ENCODE results near the gene WDR82. TPM values are rescaled to one million over a fixed set of nuclear protein-coding genes. Genes with fewer than 3 reads are reported as not detected.

Gene WDR82
- total and polyA plus RNA-seq, 4 donors, result 27.9 to 72.4 (median 44.9) TPM

- no peak for DNase-seq
- no peak overlapping the region for H3K4me3 ChIP-seq (ENCODE audit: low read length in 2 of 2)
- no peaks in the 10 kb centered on the region for H3K27me3 ChIP-seq (ENCODE audit: control insufficient read depth in 1 of 2, insufficient read depth in 2 of 2, low read length in 1 of 2)
- H3K4me1 ChIP-seq (ENCODE audit: control insufficient read depth in 1 of 2, insufficient read depth in 2 of 2, low read length in 2 of 2), result no peaks in the 10 kb centered on the region
- ATAC-seq (ENCODE audit: low FRiP score), result no peak
- no peaks in the 10 kb centered on the region for H3K9me3 ChIP-seq (ENCODE audit: control insufficient read depth, low read length)
- 88 to 89% methylated on average over 33 to 34 of the region's 34 CpGs for WGBS, 2 donors
- H3K36me3 ChIP-seq (ENCODE audit: control insufficient read depth in 1 of 2, insufficient read depth in 2 of 2, low read length in 1 of 2), result no peaks in the 10 kb centered on the region
- intact Hi-C loops (cut with DNase I), result loop anchor here in 1 of 2 donors (5.0 kb wide), 1 partner anchor 226 kb away; the partner anchor contains the start of gene SEMA3G
- no peak overlapping the region for H3K27ac ChIP-seq (ENCODE audit: low read depth in 1 of 2, low read length in 2 of 2)
These were observed 56.7 kb downstream of the WDR82 start for GRCh38 chr3:52221563-52222318.

DNA sequence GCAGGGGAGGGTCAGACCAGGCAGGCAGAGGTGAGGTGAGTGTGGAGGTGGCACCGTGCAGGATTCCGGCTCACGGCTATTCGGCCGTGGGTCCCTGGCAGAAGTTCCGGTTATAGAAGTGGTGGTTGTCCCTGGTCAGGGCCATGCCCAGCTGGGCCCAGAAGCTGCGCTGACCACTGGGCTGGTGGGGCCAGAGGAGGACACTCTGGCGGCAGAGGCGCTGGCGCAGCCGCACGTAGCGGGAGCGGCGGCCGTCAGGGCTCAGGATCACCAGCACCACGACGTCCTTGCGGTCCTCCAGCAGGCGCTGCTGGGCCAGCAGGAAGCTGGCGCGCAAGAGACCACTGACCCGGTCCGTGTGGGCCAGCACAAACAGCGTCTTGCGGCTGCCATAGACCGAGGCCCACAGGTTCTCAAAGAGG, 57.3 kb downstream of the WDR82 start:
- DNase-seq, result no peak
- H3K27me3 ChIP-seq (ENCODE audit: control insufficient read depth in 1 of 2, insufficient read depth in 2 of 2, low read length in 1 of 2), result no peaks in the 10 kb centered on the region
- intact Hi-C loops (cut with DNase I), result loop anchor here in 1 of 2 donors (5.0 kb wide), 1 partner anchor 226 kb away; the partner anchor contains the start of gene SEMA3G
- no peak for ATAC-seq (ENCODE audit: low FRiP score)
- H3K4me1 ChIP-seq (ENCODE audit: control insufficient read depth in 1 of 2, insufficient read depth in 2 of 2, low read length in 2 of 2), result no peaks in the 10 kb centered on the region
- H3K4me3 ChIP-seq (ENCODE audit: low read length in 2 of 2), result no peak overlapping the region
- no peaks in the 10 kb centered on the region for H3K9me3 ChIP-seq (ENCODE audit: control insufficient read depth, low read length)
- no peak overlapping the region for H3K27ac ChIP-seq (ENCODE audit: low read depth in 1 of 2, low read length in 2 of 2)
- H3K36me3 ChIP-seq (ENCODE audit: control insufficient read depth in 1 of 2, insufficient read depth in 2 of 2, low read length in 1 of 2), result no peaks in the 10 kb centered on the region
- WGBS, 2 donors, result 95 to 96% methylated on average over 21 to 27 of the region's 27 CpGs

DNA sequence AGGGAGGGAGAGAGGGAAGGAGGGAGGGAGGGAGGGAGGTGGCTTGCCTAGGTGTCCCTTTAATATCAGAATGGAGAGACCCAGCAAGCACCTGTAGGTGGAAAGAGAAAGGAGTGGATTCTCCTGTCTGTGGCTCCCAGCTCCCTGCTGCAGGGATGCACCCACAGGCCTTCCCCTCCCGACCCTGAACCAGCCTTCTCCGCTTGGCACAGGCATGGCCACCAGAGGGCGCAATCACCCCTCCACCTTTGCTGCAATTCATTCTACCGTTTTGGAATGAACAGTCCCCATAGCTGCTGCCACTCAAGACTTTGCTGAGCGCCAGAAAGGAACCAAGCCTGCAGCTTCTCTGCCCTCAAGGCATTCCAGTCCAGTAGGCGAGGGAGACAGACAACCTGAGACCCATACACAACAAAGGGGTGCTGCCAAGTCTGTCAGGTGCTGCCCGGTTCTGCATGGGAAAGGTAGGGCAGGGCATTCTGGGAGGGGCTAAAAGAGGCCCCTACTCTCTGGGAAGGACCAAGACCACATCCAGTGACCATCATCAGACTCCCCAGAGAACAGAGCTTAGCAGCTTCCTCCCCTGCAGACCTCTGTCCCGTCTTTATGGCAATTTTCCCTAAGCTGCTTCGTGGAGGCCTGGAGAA, 57.9 kb downstream of the WDR82 start:
- ATAC-seq (ENCODE audit: low FRiP score), result peak; percentile 81
- Histone ChIP-seq H3K27ac (ENCODE audit: low read depth in 1 of 2, low read length in 2 of 2) (no peak overlapping the region), H3K9me3 (ENCODE audit: control insufficient read depth, low read length) (no peaks in the 10 kb centered on the region), H3K27me3 (ENCODE audit: control insufficient read depth in 1 of 2, insufficient read depth in 2 of 2, low read length in 1 of 2) (no peaks in the 10 kb centered on the region), H3K4me1 (ENCODE audit: control insufficient read depth in 1 of 2, insufficient read depth in 2 of 2, low read length in 2 of 2) (no peaks in the 10 kb centered on the region), H3K36me3 (ENCODE audit: control insufficient read depth in 1 of 2, insufficient read depth in 2 of 2, low read length in 1 of 2) (no peaks in the 10 kb centered on the region), H3K4me3 (ENCODE audit: low read length in 2 of 2) (no peak overlapping the region)
- 31 to 33% methylated on average over 9 of the region's 9 CpGs for WGBS, 2 donors
- intact Hi-C loops (cut with DNase I), result loop anchor here in 1 of 2 donors (5.0 kb wide), 1 partner anchor 227 kb away; the partner anchor contains the start of gene SEMA3G
- DNase-seq, result peak; percentile 90 to 97

GRCh38 chr3:52218937-52219650, 59.4 kb downstream of the WDR82 start:
- no peak overlapping the region for H3K27ac ChIP-seq (ENCODE audit: low read depth in 1 of 2, low read length in 2 of 2)
- no peaks in the 10 kb centered on the region for H3K4me1 ChIP-seq (ENCODE audit: control insufficient read depth in 1 of 2, insufficient read depth in 2 of 2, low read length in 2 of 2)
- intact Hi-C loops (cut with DNase I), result loop anchor here in 1 of 2 donors (2.0 kb wide), 1 partner anchor 124 kb away; no protein-coding TSS in a partner anchor
- no peaks in the 10 kb centered on the region for H3K27me3 ChIP-seq (ENCODE audit: control insufficient read depth in 1 of 2, insufficient read depth in 2 of 2, low read length in 1 of 2)
- no peak for ATAC-seq (ENCODE audit: low FRiP score)
- DNase-seq, result no peak
- WGBS, 2 donors, result 24 to 26% methylated on average over 6 of the region's 6 CpGs
- H3K4me3 ChIP-seq (ENCODE audit: low read length in 2 of 2), result no peak overlapping the region
- peaks cover 0 to 8% of the 10 kb centered on the region in 2 donors for H3K36me3 ChIP-seq (ENCODE audit: control insufficient read depth in 1 of 2, insufficient read depth in 2 of 2, low read length in 1 of 2)
- no peaks in the 10 kb centered on the region for H3K9me3 ChIP-seq (ENCODE audit: control insufficient read depth, low read length)

- ATAC-seq (ENCODE audit: low FRiP score) (no peak), DNase-seq (no peak)
- Histone ChIP-seq H3K4me1 (ENCODE audit: control insufficient read depth in 1 of 2, insufficient read depth in 2 of 2, low read length in 2 of 2) (no peaks in the 10 kb centered on the region), H3K4me3 (ENCODE audit: low read length in 2 of 2) (no peak overlapping the region), H3K27me3 (ENCODE audit: control insufficient read depth in 1 of 2, insufficient read depth in 2 of 2, low read length in 1 of 2) (no peaks in the 10 kb centered on the region), H3K9me3 (ENCODE audit: control insufficient read depth, low read length) (no peaks in the 10 kb centered on the region), H3K27ac (ENCODE audit: low read depth in 1 of 2, low read length in 2 of 2) (no peak overlapping the region), H3K36me3 (ENCODE audit: control insufficient read depth in 1 of 2, insufficient read depth in 2 of 2, low read length in 1 of 2) (peaks cover 0 to 9% of the 10 kb centered on the region in 2 donors)
- 81 to 82% methylated on average over 12 of the region's 12 CpGs for WGBS, 2 donors
- intact Hi-C loops (cut with DNase I), result loop anchor here in 1 of 2 donors (2.0 kb wide), 1 partner anchor 124 kb away; no protein-coding TSS in a partner anchor
These were observed 60.0 kb downstream of the WDR82 start for GRCh38 chr3:52218454-52218853.

- Histone ChIP-seq H3K4me3 (ENCODE audit: low read length in 2 of 2) (no peak overlapping the region), H3K27me3 (ENCODE audit: control insufficient read depth in 1 of 2, insufficient read depth in 2 of 2, low read length in 1 of 2) (no peaks in the 10 kb centered on the region), H3K9me3 (ENCODE audit: control insufficient read depth, low read length) (no peaks in the 10 kb centered on the region), H3K36me3 (ENCODE audit: control insufficient read depth in 1 of 2, insufficient read depth in 2 of 2, low read length in 1 of 2) (peaks cover 0 to 10% of the 10 kb centered on the region in 2 donors), H3K4me1 (ENCODE audit: control insufficient read depth in 1 of 2, insufficient read depth in 2 of 2, low read length in 2 of 2) (no peaks in the 10 kb centered on the region), H3K27ac (ENCODE audit: low read depth in 1 of 2, low read length in 2 of 2) (no peak overlapping the region)
- DNase-seq (no peak), ATAC-seq (ENCODE audit: low FRiP score) (no peak)
- intact Hi-C loops (cut with DNase I), result loop anchor here in 1 of 2 donors (2.0 kb wide), 1 partner anchor 125 kb away; no protein-coding TSS in a partner anchor
- WGBS, 2 donors, result 84 to 89% methylated on average over 3 of the region's 3 CpGs
These were observed 60.4 kb downstream of the WDR82 start for GRCh38 chr3:52218026-52218425.

GRCh38 chr3:52217409-52217805, 61.0 kb downstream of the WDR82 start:
- Histone ChIP-seq H3K4me1 (ENCODE audit: control insufficient read depth in 1 of 2, insufficient read depth in 2 of 2, low read length in 2 of 2) (no peaks in the 10 kb centered on the region), H3K4me3 (ENCODE audit: low read length in 2 of 2) (no peak overlapping the region), H3K9me3 (ENCODE audit: control insufficient read depth, low read length) (no peaks in the 10 kb centered on the region), H3K36me3 (ENCODE audit: control insufficient read depth in 1 of 2, insufficient read depth in 2 of 2, low read length in 1 of 2) (peaks cover 0 to 13% of the 10 kb centered on the region in 2 donors), H3K27ac (ENCODE audit: low read depth in 1 of 2, low read length in 2 of 2) (no peak overlapping the region), H3K27me3 (ENCODE audit: control insufficient read depth in 1 of 2, insufficient read depth in 2 of 2, low read length in 1 of 2) (no peaks in the 10 kb centered on the region)
- intact Hi-C loops (cut with DNase I), result no loop called here
- DNase-seq, result no peak
- WGBS, 2 donors, result 90% methylated on average over 10 of the region's 10 CpGs
- ATAC-seq (ENCODE audit: low FRiP score), result no peak

DNA sequence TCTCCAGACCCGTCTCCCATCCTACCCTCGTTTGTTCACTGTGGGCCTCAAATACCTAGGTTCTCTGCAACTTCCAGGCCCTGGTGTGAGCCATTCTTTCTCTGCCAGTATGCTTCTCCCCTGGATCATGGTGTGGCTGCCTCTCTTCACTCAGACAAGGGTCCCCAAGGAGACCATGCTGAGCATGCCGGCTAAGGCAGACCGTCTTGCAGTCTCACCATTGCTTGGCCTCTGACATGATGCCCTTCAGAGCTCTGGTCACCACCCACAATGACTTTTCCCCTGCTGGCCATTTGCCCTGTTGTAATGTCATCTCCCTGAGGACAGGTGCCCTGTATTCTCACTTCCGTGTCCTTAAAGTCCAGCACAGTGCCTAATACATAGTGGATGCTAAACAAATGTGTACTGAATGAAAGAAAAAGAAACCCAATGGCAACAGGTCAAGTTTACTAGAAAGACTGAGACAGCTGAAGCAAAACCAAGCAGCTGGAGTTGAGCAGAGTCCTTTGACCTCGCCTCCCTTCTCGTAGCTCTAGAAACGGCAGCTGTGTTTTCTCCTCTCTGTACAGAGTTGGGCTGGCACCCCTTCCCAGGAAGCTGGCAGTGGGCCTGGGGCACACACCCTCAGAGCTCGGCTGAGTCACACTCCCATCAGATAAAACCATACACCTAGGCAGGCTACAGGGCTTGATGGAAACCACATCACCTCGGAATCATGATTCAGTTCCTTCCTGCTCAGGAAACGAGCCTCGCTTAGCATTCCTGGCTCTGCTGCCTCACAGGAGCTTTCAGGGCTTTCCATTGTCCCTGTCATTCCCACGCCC, 61.7 kb downstream of the WDR82 start:
- ATAC-seq (ENCODE audit: low FRiP score) (peak; percentile 67), DNase-seq (peak in 1 of 2 donors; percentile 73)
- no peaks in the 10 kb centered on the region for H3K9me3 ChIP-seq (ENCODE audit: control insufficient read depth, low read length)
- peaks cover 0 to 13% of the 10 kb centered on the region in 2 donors for H3K36me3 ChIP-seq (ENCODE audit: control insufficient read depth in 1 of 2, insufficient read depth in 2 of 2, low read length in 1 of 2)
- H3K4me1 ChIP-seq (ENCODE audit: control insufficient read depth in 1 of 2, insufficient read depth in 2 of 2, low read length in 2 of 2), result no peaks in the 10 kb centered on the region
- no peak overlapping the region for H3K27ac ChIP-seq (ENCODE audit: low read depth in 1 of 2, low read length in 2 of 2)
- H3K4me3 ChIP-seq (ENCODE audit: low read length in 2 of 2), result no peak overlapping the region
- H3K27me3 ChIP-seq (ENCODE audit: control insufficient read depth in 1 of 2, insufficient read depth in 2 of 2, low read length in 1 of 2), result no peaks in the 10 kb centered on the region
- intact Hi-C loops (cut with DNase I), result no loop called here
- 46 to 47% methylated on average over 13 of the region's 13 CpGs for WGBS, 2 donors
